GM12875 (cell line): Measurements from ENCODE around the gene RPS2.
"Not testable (repeated sequence)": the region's sequence is repeated elsewhere in the genome, so short reads cannot be mapped to it uniquely, and the experiment has no call there.

Source experiments
- H3K4me3 ChIP-seq: one replicate; pipeline ENCODE4 v1.5.1; 2011; ENCODE audit warnings: low read depth, low read length, control low read depth
- TF ChIP-seq, protein P1 (sequence below): IDR thresholded peaks from 2 replicates; pipeline ENCODE4 v1.5.1; 2011; ENCODE audit warnings: low read depth, mild to moderate bottlenecking, control low read depth, inconsistent platforms, low read length, moderate library complexity, borderline replicate concordance; ENCODE audit not compliant: insufficient read depth

Gene RPS2

DNA sequence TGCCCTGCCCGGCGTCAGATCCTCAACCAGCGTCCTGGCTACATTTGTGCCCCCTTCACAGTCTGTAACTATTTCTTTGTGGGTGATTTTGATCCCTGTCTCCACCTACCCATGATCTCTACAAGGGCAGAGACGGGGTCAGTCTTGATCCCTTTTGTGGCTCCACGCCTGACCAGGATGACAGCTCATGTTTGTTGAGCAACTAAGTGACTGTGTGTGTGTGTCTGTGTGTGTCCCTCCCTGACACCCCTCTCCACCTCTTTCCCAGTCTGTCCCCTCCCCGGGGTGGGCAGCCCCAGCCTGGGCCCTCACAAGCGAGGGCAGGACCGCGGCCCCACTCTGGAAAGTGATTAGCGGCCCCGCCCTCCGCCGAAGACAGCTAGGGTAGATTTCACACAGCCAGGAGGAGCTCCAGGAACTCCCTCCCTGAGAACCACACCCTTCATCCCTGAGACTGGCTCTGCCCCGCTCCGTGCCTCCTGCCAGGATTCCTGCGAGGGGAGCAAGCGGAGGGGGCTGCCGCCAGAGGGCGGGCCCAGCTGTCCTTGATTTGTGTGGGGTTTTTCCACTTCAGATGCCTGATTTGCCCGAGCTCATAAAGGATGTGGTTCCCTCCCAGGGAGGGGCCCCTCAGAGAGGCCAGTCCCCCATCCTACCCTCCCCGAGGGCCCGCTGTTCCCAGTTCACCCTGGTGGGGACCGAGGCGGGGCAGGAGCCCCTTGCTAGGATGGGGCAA, 41.2 kb downstream of the RPS2 start:
- TF ChIP-seq, protein P1, sequence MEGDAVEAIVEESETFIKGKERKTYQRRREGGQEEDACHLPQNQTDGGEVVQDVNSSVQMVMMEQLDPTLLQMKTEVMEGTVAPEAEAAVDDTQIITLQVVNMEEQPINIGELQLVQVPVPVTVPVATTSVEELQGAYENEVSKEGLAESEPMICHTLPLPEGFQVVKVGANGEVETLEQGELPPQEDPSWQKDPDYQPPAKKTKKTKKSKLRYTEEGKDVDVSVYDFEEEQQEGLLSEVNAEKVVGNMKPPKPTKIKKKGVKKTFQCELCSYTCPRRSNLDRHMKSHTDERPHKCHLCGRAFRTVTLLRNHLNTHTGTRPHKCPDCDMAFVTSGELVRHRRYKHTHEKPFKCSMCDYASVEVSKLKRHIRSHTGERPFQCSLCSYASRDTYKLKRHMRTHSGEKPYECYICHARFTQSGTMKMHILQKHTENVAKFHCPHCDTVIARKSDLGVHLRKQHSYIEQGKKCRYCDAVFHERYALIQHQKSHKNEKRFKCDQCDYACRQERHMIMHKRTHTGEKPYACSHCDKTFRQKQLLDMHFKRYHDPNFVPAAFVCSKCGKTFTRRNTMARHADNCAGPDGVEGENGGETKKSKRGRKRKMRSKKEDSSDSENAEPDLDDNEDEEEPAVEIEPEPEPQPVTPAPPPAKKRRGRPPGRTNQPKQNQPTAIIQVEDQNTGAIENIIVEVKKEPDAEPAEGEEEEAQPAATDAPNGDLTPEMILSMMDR, result no peak
- H3K4me3 ChIP-seq, result no peak overlapping the region

DNA sequence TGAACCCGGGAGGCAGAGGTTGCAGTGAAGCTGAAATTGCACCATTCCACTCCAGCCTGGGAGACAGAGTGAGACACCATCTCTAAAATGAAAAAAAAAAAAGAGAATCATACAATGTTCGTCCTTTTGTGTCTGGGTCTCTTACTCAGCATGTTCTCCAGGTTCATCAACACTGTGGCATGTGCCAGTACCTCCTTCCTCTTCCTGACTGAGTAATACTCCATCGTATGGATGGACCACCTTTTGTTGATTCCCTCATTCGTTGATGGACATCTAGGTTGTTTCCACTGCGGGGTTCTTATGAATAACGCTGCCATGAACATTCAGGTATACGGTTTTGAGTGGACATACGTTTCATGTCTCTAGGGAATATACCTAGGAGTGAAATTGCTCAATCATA, 42.3 kb downstream of the RPS2 start:
- TF ChIP-seq, protein P1, result no peak
- no peak overlapping the region for H3K4me3 ChIP-seq

DNA sequence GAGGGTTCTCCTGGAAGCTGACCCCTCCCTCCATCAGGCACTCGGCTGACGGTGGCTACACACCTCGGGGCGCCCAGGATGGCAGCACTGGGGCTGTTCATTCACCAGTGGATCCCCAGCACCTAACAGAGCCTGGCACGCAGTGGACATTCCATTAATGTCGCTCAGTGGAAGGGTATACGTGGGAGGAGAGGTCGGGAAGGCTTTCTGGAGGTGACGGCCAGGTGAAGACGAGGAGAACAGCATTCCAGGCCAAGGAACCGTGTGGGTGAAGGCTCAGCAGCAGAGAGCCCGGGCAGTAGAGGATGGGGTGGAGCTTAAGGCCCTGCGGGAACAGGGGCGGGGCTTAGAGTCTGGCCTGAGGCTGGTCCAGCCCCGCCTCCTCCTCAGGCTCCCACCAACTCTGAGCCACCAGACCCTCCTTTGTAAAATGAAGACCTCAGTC, 43.9 kb downstream of the RPS2 start:
- TF ChIP-seq, protein P1, result no peak
- no peak overlapping the region for H3K4me3 ChIP-seq

DNA sequence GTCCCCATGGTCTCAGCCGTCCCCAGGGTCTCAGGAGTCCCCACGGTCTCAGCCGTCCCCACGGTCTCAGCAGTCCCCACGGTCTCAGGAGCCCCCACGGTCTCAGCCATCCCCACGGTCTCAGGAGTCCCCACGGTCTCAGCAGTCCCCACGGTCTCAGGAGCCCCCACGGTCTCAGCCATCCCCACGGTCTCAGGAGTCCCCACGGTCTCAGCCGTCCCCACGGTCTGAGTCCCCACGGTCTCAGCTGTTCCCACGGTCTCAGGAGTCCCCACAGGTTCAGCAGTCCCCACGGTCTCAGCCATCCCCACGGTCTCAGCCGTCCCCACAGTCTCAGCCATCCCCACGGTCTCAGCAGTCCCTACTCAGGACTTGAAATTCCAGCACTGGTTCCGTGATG, 44.5 kb downstream of the RPS2 start:
- H3K4me3 ChIP-seq, result not testable (repeated sequence)

DNA sequence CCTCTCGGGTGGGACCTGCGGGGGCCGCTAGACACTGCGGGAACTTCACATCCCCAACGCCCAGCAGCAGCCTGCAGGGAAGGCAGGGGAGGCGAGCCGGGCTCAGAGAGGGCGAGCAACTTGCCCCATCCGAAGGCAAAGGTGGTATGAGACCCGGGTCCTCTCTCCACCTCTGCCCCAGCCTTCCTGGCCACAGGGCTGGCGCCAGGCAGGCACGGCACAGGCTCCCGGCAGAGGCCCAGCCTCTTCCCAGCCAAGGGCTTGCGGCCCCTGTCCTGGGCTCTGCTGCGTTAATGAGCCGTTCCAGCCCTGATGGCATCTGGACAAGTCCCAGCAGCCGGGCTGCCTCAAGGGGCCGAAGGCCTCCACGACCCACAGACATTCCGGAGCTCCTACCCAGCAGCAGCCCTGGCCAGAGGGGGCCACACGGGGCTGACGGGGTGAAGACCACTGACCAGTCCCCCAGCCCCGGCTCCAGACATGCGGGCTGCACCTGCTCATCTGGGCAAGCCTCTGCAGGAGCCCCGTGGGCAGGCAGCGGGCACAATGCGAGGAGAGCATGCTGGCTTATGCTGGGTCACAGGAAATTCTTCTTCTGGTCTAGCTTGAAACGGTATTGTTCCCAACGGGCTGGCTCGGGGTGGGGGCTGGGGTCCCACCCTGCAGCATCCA, 45.2 kb downstream of the RPS2 start:
- TF ChIP-seq, protein P1, result no peak
- no peak overlapping the region for H3K4me3 ChIP-seq

DNA sequence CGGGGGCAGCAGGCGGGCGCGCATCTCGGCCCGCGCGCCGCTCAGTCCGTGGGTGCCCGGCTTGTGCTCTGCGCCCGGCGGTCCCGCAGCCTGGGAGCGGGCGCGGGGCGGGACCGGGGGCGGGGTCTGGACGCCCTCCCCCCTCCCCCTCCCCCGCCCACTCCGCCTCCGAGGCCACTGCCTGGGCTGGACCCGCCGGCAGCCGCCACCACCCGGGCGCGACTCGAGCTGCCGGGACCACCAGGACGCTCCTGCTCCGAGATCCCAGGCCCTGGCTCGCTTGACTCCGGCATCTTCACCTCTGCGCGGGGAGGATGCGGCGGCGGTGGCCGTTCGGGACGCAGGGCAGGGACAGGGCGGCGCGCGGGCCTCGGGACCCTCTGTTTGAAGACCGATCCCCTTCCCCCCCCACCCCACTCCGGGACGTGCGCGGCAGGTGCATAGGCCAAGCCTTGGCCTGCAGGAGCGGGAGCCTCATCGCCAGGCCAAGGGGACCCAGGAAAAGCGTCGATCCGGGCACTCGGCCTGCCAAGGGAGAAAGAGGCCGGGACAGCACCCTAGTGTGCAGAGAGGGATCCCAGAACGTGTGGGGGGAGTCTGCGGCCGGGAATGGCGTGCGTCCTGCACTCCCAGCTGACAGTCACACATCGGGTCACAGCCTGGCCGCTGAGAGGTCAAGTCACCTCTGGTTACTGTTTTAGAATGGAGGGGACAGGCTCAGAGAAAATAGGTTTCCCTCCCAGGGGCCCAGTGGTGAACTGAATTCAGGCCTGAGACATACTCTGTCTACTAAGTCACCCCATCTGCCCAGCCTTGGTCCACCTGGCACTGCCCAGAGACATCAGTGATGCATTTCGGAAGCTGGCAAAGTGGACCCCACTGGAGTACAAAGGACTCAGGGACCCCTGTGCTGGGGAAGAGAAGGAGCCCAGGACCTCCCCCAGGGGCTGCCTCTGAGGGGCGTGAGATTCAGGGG, 46.0 kb downstream of the RPS2 start, which contains the start of gene HS3ST6:
HS3ST6 (minus strand) TSS at position 65 of the 976 bp plus-strand sequence. CDS start 92 bp downstream, outside the sequence.
- TF ChIP-seq, protein P1, result no peak
- H3K4me3 ChIP-seq, result no peak within 1 kb of the TSS
